Skeletal muscle tissue (tissue), 4 donors: ENCODE measurements around the gene GSTA3. TPM values are rescaled to one million over a fixed set of nuclear protein-coding genes. Genes with fewer than 3 reads are reported as not detected.
"Not testable (repeated sequence)": the region's sequence is repeated elsewhere in the genome, so short reads cannot be mapped to it uniquely, and the experiment has no call there.

Experiments
- H3K27ac ChIP-seq: one replicate; pipeline ENCODE4 v1.7.0; 2013; ENCODE audit warnings: mild to moderate bottlenecking, low read depth, low read length, inconsistent platforms
- H3K27me3 ChIP-seq, 3 donors: one replicate each; pipeline ENCODE4 v1.7.0; 2013; ENCODE audit warnings: low read length in 3 of 3; ENCODE audit not compliant: control insufficient read depth in 3 of 3, insufficient read depth in 3 of 3
- H3K36me3 ChIP-seq, 3 donors: one replicate each; pipeline ENCODE4 v1.7.0; 2013; ENCODE audit warnings: low read length in 3 of 3; ENCODE audit not compliant: control insufficient read depth in 3 of 3, insufficient read depth in 3 of 3
- H3K4me1 ChIP-seq, 3 donors: one replicate each; pipeline ENCODE4 v1.7.0; 2013; ENCODE audit warnings: low read length in 3 of 3, mild to moderate bottlenecking in 3 of 3; ENCODE audit not compliant: control insufficient read depth in 3 of 3, insufficient read depth in 3 of 3
- H3K4me3 ChIP-seq, 3 donors: one replicate each; pipeline ENCODE4 v1.7.0; 2013; ENCODE audit warnings: low read length in 3 of 3
- H3K9ac ChIP-seq, 3 donors: one replicate each; pipeline ENCODE4 v1.7.0; 2013; ENCODE audit warnings: low read length in 3 of 3, mild to moderate bottlenecking in 3 of 3, moderate library complexity in 2 of 3, low read depth in 1 of 3
- H3K9me3 ChIP-seq, 3 donors: one replicate each; pipeline ENCODE4 v1.7.0; 2013; ENCODE audit warnings: low read length in 3 of 3; ENCODE audit not compliant: control insufficient read depth in 3 of 3
- total RNA-seq: library from RNA; depleted of rRNA; stranded (reverse); fragments of >200 nt; gene quantifications from one replicate; pipeline ENCODE4 v1.2.3, GENCODE V29; 2014
- donor health status: Osteomylitis.

Gene GSTA3
- total RNA-seq, 1 donor from 2014 or later = not detected

DNA sequence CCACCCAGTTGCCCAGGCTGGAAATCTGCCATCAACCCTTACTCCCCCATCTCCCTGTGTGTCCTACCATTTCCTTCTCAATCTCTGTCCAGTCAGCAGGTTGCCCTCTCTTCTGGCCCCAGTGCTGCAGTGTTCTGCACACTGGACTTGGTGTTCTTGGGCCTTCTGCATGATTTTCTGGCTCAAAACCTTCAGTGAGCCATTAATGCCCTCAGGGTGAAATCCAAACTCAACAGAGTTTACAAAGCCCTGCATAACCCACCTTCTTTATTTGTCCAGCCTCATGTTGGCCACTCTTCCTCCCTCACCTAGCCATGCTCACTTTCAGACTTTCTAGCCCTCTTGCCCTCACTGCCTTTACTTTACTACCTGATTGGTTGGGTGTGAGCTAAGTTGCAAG, 5.0 kb upstream of the GSTA3 start:
- H3K9me3 ChIP-seq = no peaks in the 10 kb centered on the region
- H3K27me3 ChIP-seq = no peaks in the 10 kb centered on the region
- H3K4me3 ChIP-seq = no peak overlapping the region
- H3K9ac ChIP-seq = no peak overlapping the region
- no peak overlapping the region for H3K27ac ChIP-seq
- H3K36me3 ChIP-seq = no peaks in the 10 kb centered on the region
- no peaks in the 10 kb centered on the region for H3K4me1 ChIP-seq

GRCh38 chr6:52910091-52910490, 593 bp upstream of the GSTA3 start:
- Histone ChIP-seq H3K27me3 (no peaks in the 10 kb centered on the region), H3K36me3 (no peaks in the 10 kb centered on the region), H3K4me1 (no peaks in the 10 kb centered on the region), H3K9ac (no peak overlapping the region), H3K4me3 (no peak overlapping the region), H3K27ac (no peak overlapping the region), H3K9me3 (no peaks in the 10 kb centered on the region)

DNA sequence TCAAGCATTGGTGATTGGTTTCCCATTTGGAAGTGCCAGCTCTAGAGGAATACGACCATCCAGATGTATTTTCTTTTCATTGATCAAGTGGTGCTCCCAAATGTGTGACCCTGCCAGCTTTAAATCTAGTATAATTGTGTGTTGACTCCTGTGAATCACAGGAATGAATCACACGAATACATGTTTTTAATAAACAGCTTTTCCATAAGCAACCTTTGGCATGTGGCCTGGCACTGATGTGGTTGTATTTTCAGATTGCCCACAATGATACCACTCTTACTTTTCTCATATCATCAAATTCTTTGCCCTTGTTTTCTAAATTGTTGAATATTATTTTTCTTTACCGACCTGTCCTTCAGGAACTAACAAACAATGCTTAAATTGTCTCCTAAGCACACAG, 367 bp downstream of the GSTA3 start:
- no peaks in the 10 kb centered on the region for H3K9me3 ChIP-seq
- H3K4me3 ChIP-seq = no peak overlapping the region
- H3K27ac ChIP-seq = no peak overlapping the region

DNA sequence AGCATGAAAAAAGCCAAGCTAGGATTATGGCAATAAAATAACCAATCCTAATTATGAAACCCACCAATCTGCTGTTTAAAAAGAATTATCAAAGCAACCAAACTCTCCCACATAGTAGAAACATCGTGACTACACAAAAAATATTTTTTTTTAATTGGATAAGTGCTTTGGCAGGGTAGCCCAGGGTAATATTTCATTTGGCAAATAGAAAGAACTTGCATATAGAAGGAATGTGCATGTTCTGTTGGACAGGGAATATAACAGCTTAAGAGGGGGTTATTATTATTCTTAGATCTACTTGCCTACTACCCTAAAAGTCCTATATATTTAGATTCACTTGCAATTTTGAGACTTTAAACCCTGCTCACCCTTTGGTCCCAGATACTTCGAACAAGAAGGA, 972 bp downstream of the GSTA3 start:
- H3K9ac ChIP-seq = no peak overlapping the region
- H3K27ac ChIP-seq = no peak overlapping the region
- H3K4me1 ChIP-seq = no peaks in the 10 kb centered on the region
- no peaks in the 10 kb centered on the region for H3K36me3 ChIP-seq
- H3K27me3 ChIP-seq = no peaks in the 10 kb centered on the region
- no peak overlapping the region for H3K4me3 ChIP-seq
- H3K9me3 ChIP-seq = no peaks in the 10 kb centered on the region

More for the DNA sequence above, 367 bp downstream of the GSTA3 start:
- Histone ChIP-seq H3K27me3 (no peaks in the 10 kb centered on the region), H3K36me3 (no peaks in the 10 kb centered on the region), H3K4me1 (no peaks in the 10 kb centered on the region), H3K9ac (no peak overlapping the region)

DNA sequence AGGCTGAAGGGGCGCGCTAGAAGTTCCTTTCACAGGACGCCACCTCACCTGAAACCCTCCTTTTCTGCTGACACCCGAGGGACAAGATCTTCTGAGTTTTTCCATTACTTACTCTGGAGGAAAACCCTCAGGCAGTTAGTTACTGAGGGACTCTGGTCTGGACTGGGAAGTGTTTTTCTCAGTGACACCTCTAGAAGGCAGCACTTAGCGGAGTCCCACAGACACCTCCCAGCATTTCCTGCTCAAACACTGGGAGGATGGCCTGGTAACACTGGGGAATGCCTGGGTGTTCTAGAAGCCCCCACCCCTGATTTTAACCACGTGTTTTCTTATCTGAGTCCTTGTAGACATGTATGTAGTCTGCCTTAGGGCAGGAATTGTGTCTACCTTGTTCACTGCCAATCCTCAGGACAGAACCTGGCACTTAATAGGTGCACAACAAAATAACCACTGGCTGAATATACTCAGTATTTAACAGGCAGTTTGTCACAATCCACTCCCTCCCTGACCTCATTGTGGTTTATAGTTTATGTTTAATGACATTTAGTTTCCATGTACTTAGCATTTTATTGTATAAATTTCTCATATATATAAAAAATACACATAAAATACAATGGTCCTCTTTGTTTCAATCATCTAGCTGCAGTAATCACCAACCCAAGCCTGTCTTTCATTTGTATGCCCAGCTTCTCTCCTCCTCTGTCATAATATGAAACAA, 4.8 kb downstream of the GSTA3 start:
- Histone ChIP-seq H3K4me1 (no peaks in the 10 kb centered on the region), H3K9ac (no peak overlapping the region), H3K4me3 (no peak overlapping the region), H3K27ac (no peak overlapping the region), H3K9me3 (no peaks in the 10 kb centered on the region), H3K27me3 (no peaks in the 10 kb centered on the region), H3K36me3 (no peaks in the 10 kb centered on the region)

DNA sequence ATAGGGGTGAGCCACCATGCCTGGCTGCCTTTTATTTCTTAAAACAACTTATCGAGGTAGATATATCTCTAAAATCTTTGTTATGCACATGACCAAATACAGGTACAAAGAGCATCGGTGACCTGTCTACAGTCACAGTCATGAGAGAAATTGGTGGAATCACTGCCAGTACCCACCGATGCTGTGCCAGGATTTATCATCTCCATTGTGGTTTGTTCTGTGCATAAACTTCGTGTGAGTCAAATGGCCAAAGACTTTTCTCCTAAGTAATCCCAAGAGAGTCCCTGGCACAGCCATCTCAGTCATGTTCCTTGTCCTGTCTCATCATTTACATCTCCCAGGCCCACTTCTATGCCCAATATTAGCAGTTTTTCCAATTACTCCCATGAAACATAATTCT, 9.0 kb downstream of the GSTA3 start:
- Histone ChIP-seq H3K9me3 (peaks cover 0 to 4% (median 0%) of the 10 kb centered on the region in 3 donors), H3K9ac (no peak overlapping the region), H3K27ac (no peak overlapping the region), H3K36me3 (no peaks in the 10 kb centered on the region), H3K4me1 (no peaks in the 10 kb centered on the region), H3K4me3 (no peak overlapping the region), H3K27me3 (no peaks in the 10 kb centered on the region)

GRCh38 chr6:52895790-52896189, 13.7 kb downstream of the GSTA3 start:
- not testable (repeated sequence) for H3K36me3 ChIP-seq, H3K4me3 ChIP-seq, H3K9ac ChIP-seq, H3K9me3 ChIP-seq, H3K4me1 ChIP-seq, H3K27me3 ChIP-seq, H3K27ac ChIP-seq

- no peak overlapping the region for H3K27ac ChIP-seq
- H3K27me3 ChIP-seq = no peaks in the 10 kb centered on the region
- H3K9ac ChIP-seq = no peak overlapping the region
- no peaks in the 10 kb centered on the region for H3K36me3 ChIP-seq
- no peak overlapping the region for H3K4me3 ChIP-seq
- no peaks in the 10 kb centered on the region for H3K4me1 ChIP-seq
- peaks cover 0 to 4% (median 0%) of the 10 kb centered on the region in 3 donors for H3K9me3 ChIP-seq
These were observed 15.2 kb downstream of the GSTA3 start for GRCh38 chr6:52894285-52894684.

GRCh38 chr6:52893803-52894202, 15.7 kb downstream of the GSTA3 start:
- Histone ChIP-seq H3K36me3 (no peaks in the 10 kb centered on the region), H3K27ac (no peak overlapping the region), H3K4me1 (no peaks in the 10 kb centered on the region), H3K9ac (no peak overlapping the region), H3K9me3 (peaks cover 0 to 4% (median 0%) of the 10 kb centered on the region in 3 donors), H3K27me3 (no peaks in the 10 kb centered on the region), H3K4me3 (no peak overlapping the region)

DNA sequence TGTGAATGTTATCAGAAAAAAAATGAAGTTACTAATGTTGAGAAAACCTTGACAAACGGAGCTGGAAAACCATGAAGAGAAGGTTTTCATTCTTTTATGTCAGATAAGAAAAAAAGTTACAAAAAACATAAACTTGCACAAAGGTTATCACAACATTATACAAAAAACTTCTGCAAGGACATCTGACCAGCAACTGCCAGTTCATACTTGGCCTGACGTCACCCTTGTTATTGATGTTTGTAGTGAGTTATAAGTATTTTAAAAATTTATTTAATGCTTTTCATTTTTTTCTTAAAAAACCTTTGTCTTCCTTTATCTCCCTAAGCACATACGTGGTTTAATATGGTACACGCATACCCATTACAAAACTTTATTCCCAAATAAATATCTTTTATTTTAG, 16.3 kb downstream of the GSTA3 start:
- H3K4me3 ChIP-seq = no peak overlapping the region
- H3K36me3 ChIP-seq = no peaks in the 10 kb centered on the region
- H3K4me1 ChIP-seq = no peaks in the 10 kb centered on the region
- no peak overlapping the region for H3K9ac ChIP-seq
- no peak overlapping the region for H3K27ac ChIP-seq
- peaks cover 0 to 4% (median 0%) of the 10 kb centered on the region in 3 donors for H3K9me3 ChIP-seq
- H3K27me3 ChIP-seq = no peaks in the 10 kb centered on the region
